ENCODE measurements around the gene PIGS.

Gene PIGS

GRCh38 chr17:28507567-28508203, 63.6 kb downstream of the PIGS start:
- Histone ChIP-seq H3K9me3 (ENCODE audit: control insufficient read depth, insufficient read depth, low read length) (no peaks in the 10 kb centered on the region), H3K27me3 (ENCODE audit: control insufficient read depth, insufficient read depth, low read length) (no peaks in the 10 kb centered on the region), H3K4me1 (ENCODE audit: control insufficient read depth, insufficient read depth, low read length) (peaks cover 1% of the 10 kb centered on the region; the same call in 1 of the 2 replicates), H3K27ac (ENCODE audit: low read length) (no peak overlapping the region), H3K4me3 (ENCODE audit: low read length) (no peak overlapping the region), H3K36me3 (ENCODE audit: control insufficient read depth, insufficient read depth, low read length) (no peaks in the 10 kb centered on the region)
- DNase-seq (ENCODE audit: low read depth, low spot score), result no peak
- WGBS (ENCODE audit: insufficient coverage, insufficient read length), result no CpG with 5 or more reads among the region's 24 CpGs

- Histone ChIP-seq H3K36me3 (ENCODE audit: control insufficient read depth, insufficient read depth, low read length) (no peaks in the 10 kb centered on the region), H3K9me3 (ENCODE audit: control insufficient read depth, insufficient read depth, low read length) (no peaks in the 10 kb centered on the region), H3K4me1 (ENCODE audit: control insufficient read depth, insufficient read depth, low read length) (peaks cover 1% of the 10 kb centered on the region; the same call in 1 of the 2 replicates), H3K27me3 (ENCODE audit: control insufficient read depth, insufficient read depth, low read length) (no peaks in the 10 kb centered on the region), H3K27ac (ENCODE audit: low read length) (no peak overlapping the region), H3K4me3 (ENCODE audit: low read length) (no peak overlapping the region)
- no CpG with 5 or more reads among the region's 14 CpGs for WGBS (ENCODE audit: insufficient coverage, insufficient read length)
- no peak for DNase-seq (ENCODE audit: low read depth, low spot score)
These were observed 64.4 kb downstream of the PIGS start for GRCh38 chr17:28506763-28507487.

GRCh38 chr17:28505986-28506665, 65.2 kb downstream of the PIGS start, which contains the start of gene FOXN1:
FOXN1 (plus strand) TSS chr17:28506348; CDS start chr17:28523970, 17,622 bp downstream.
- WGBS (ENCODE audit: insufficient coverage, insufficient read length), result no CpG with 5 or more reads among the region's 28 CpGs
- Histone ChIP-seq H3K4me3 (ENCODE audit: low read length) (no peak within 1 kb of the TSS), H3K27me3 (ENCODE audit: control insufficient read depth, insufficient read depth, low read length) (no peaks in the 10 kb centered on the region), H3K27ac (ENCODE audit: low read length) (no peak within 1 kb of the TSS), H3K4me1 (ENCODE audit: control insufficient read depth, insufficient read depth, low read length) (peaks cover 1% of the 10 kb centered on the region; the same call in 1 of the 2 replicates), H3K9me3 (ENCODE audit: control insufficient read depth, insufficient read depth, low read length) (no peaks in the 10 kb centered on the region), H3K36me3 (ENCODE audit: control insufficient read depth, insufficient read depth, low read length) (no peaks in the 10 kb centered on the region)
- DNase-seq (ENCODE audit: low read depth, low spot score), result no peak

- Histone ChIP-seq H3K4me1 (ENCODE audit: control insufficient read depth, insufficient read depth, low read length) (peaks cover 3% of the 10 kb centered on the region), H3K36me3 (ENCODE audit: control insufficient read depth, insufficient read depth, low read length) (no peaks in the 10 kb centered on the region; the same call in 1 of the 2 replicates), H3K9me3 (ENCODE audit: control insufficient read depth, insufficient read depth, low read length) (no peaks in the 10 kb centered on the region), H3K4me3 (ENCODE audit: low read length) (no peak overlapping the region), H3K27me3 (ENCODE audit: control insufficient read depth, insufficient read depth, low read length) (no peaks in the 10 kb centered on the region), H3K27ac (ENCODE audit: low read length) (no peak overlapping the region)
- DNase-seq (ENCODE audit: low read depth, low spot score), result no peak
- WGBS (ENCODE audit: insufficient coverage, insufficient read length), result no CpG with 5 or more reads among the region's 3 CpGs
These were observed 67.9 kb downstream of the PIGS start for GRCh38 chr17:28503420-28503819.

Data from iPS DF 6.9 (cell line).